Right lobe of liver (tissue), 6 donors: ENCODE measurements around the gene EXOC4. TPM values are rescaled to one million over a fixed set of nuclear protein-coding genes. Genes with fewer than 3 reads are reported as not detected.

Experiments
- ATAC-seq, 4 donors: fragments of 200-7000 bp; cut with Tn5 transposase; one replicate each; pipeline ENCODE4 v1.9.1; 2020; ENCODE audit warnings: mild to moderate bottlenecking in 4 of 4, moderate library complexity in 4 of 4
- DNase-seq, 3 donors: peaks; one replicate each; pipeline ENCODE4 v3.0.0-alpha.2; 2020
- H3K27ac ChIP-seq, 3 donors: fragments of 200-600 bp; one replicate each; pipeline ENCODE4 v1.8.0; 2022
- H3K27me3 ChIP-seq, 2 donors: fragments of 200-600 bp; one replicate each; pipeline ENCODE4 v1.8.0; 2022
- H3K36me3 ChIP-seq, 4 donors: fragments of 200-600 bp; sonication (generic) in 1 of 4; one replicate each; pipeline versions ENCODE4 v1.5.1 to v1.8.0; 2017 to 2022; ENCODE audit warnings: control low read depth in 1 of 4
- H3K4me1 ChIP-seq, 4 donors: fragments of 200-600 bp; sonication (generic) in 1 of 4; one replicate each; pipeline versions ENCODE4 v1.5.1 to v1.8.0; 2017 to 2022; ENCODE audit warnings: control low read depth in 1 of 4
- H3K4me3 ChIP-seq, 3 donors: fragments of 200-600 bp; one replicate each; pipeline ENCODE4 v1.8.0; 2022
- H3K9me3 ChIP-seq, 4 donors: fragments of 200-600 bp; sonication (generic) in 1 of 4; one replicate each; pipeline versions ENCODE4 v1.5.1 to v1.8.0; 2017 to 2022; ENCODE audit warnings: control low read depth in 1 of 4
- CTCF ChIP-seq, 4 donors: fragments of 200-600 bp in 3 of 4; fragments of 450-650 bp in 1 of 4; IDR thresholded peaks; one replicate each; pipeline versions ENCODE4 v1.5.1 to v1.8.0; 2016 to 2022; ENCODE audit warnings: antibody characterized with exemption in 4 of 4, mild to moderate bottlenecking in 2 of 4
- POLR2A ChIP-seq: fragments of 450-650 bp; IDR thresholded peaks from one replicate; pipeline ENCODE4 v1.6.1; 2017; ENCODE audit warnings: antibody characterized with exemption, mild to moderate bottlenecking
- WGBS: methylation state at CpG from one replicate; pipeline ENCODE4 v1.1.6; 2018; ENCODE audit warnings: low coverage, low lambda C conversion rate; ENCODE audit not compliant: insufficient coverage; ENCODE audit errors: missing lambda C conversion rate; 5-methylcytosine and 5-hydroxymethylcytosine counted together
- intact Hi-C, 2 donors: fragments of 100-400 bp; cut with DNase I; formaldehyde crosslinking; loops; one replicate each; pipeline versions ENCODE4 v1.11.2 to v1.14.1; 2022
- total RNA-seq, 6 experiments: library from RNA; depleted of rRNA in 2 of 6; stranded (reverse); fragments of >200 nt in 2 of 6; fragmentation: NEBNext Ultra II Directional in 3 of 6; extraction: Animal tissue kit (Norgen Biotek cat#: 25700) in 3 of 6; gene quantifications; one replicate each; pipeline versions ENCODE4 v1.1.0 to v1.2.4, GENCODE V29; 2016 to 2023
- donor health status: DM: no; HTN: yes; CAD: no.
- donor health status: DM: no; HTN: no; CAD: no.
- donor health status: DM: no; HTN: no; CAD: no.
- donor health status: DM: no; HTN: yes; CAD: no.
- donor health status: DM: no; HTN: yes; CAD: no.

EXOC4 gene
- total RNA-seq, 6 experiments from 2014 or later = 23.7 to 33.5 (median 30.0) TPM

DNA sequence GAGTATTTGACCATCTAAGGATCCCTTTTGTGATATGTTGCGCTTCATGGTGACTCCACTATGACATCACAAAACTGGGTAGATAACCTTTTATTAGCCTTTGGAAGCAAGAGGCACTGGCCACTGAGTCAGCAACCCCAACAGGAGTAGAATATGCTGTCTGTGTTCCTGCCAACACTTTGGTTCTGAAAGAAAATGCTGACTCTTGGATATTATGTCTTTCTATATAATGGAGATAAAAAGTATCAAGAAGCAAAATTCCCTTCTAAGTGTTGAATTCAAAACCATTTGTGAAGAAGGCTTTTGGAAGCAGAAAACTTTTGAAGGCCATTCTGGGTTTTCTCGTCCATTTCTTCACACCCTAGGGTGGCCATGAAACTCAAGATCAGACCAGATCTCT, 528.0 kb downstream of the EXOC4 start:
- 42% methylated on average over 2 of the region's 2 CpGs for WGBS
- H3K27me3 ChIP-seq = no peaks in the 10 kb centered on the region
- ATAC-seq (no peak), DNase-seq (no peak)
- H3K36me3 ChIP-seq = no peaks in the 10 kb centered on the region
- H3K4me3 ChIP-seq = no peak overlapping the region
- no peaks in the 10 kb centered on the region for H3K4me1 ChIP-seq
- H3K27ac ChIP-seq = no peak overlapping the region
- TF ChIP-seq CTCF (IDR thresholded peaks at IDR 0.05) = no peak
- no peak for TF ChIP-seq POLR2A
- intact Hi-C loops = no loop called here
- no peaks in the 10 kb centered on the region for H3K9me3 ChIP-seq

GRCh38 chr7:133781486-133782090, 528.7 kb downstream of the EXOC4 start:
- Histone ChIP-seq H3K36me3 (no peaks in the 10 kb centered on the region), H3K27me3 (no peaks in the 10 kb centered on the region), H3K27ac (no peak overlapping the region), H3K9me3 (no peaks in the 10 kb centered on the region), H3K4me1 (no peaks in the 10 kb centered on the region), H3K4me3 (no peak overlapping the region)
- 85% methylated on average over 7 of the region's 7 CpGs for WGBS
- no peak for ATAC-seq
- TF ChIP-seq POLR2A (no peak), CTCF (IDR thresholded peaks at IDR 0.05) (no peak)
- intact Hi-C loops = no loop called here
- DNase-seq = no peak

- Histone ChIP-seq H3K4me3 (no peak overlapping the region), H3K4me1 (no peaks in the 10 kb centered on the region), H3K27ac (no peak overlapping the region), H3K9me3 (no peaks in the 10 kb centered on the region), H3K27me3 (no peaks in the 10 kb centered on the region), H3K36me3 (no peaks in the 10 kb centered on the region)
- WGBS = 71% methylated on average over 3 of the region's 5 CpGs
- intact Hi-C loops = no loop called here
- ATAC-seq = no peak
- TF ChIP-seq POLR2A (no peak), CTCF (IDR thresholded peaks at IDR 0.05) (no peak)
- DNase-seq = no peak
These were observed 529.6 kb downstream of the EXOC4 start for GRCh38 chr7:133782470-133782869.

GRCh38 chr7:133783276-133783675, 530.4 kb downstream of the EXOC4 start:
- Histone ChIP-seq H3K4me3 (no peak overlapping the region), H3K27ac (no peak overlapping the region), H3K9me3 (no peaks in the 10 kb centered on the region), H3K4me1 (no peaks in the 10 kb centered on the region), H3K27me3 (no peaks in the 10 kb centered on the region), H3K36me3 (no peaks in the 10 kb centered on the region)
- ATAC-seq = no peak
- intact Hi-C loops = no loop called here
- 97% methylated on average over 2 of the region's 2 CpGs for WGBS
- no peak for TF ChIP-seq POLR2A
- no peak for TF ChIP-seq CTCF (IDR thresholded peaks at IDR 0.05)
- no peak for DNase-seq
